Endothelial cell of umbilical vein (primary cell): Measurements from ENCODE around the gene BCL11A.

Experiments used
- CTCF ChIP-seq, 2 donors: IDR thresholded peaks; 1 replicate in 1 of 2; 2 replicates in 1 of 2; pipeline ENCODE4 v1.5.1; 2011; ENCODE audit warnings: low read length in 2 of 2, mild to moderate bottlenecking in 2 of 2, moderate library complexity in 2 of 2, control low read depth in 1 of 2, inconsistent platforms in 1 of 2, low read depth in 1 of 2; ENCODE audit not compliant: insufficient read depth in 1 of 2; ENCODE audit errors: extremely low read depth in 1 of 2
- EZH2 ChIP-seq: IDR thresholded peaks from 2 replicates; pipeline ENCODE4 v1.6.1; 2012; ENCODE audit warnings: borderline replicate concordance, low read depth, mild to moderate bottlenecking, moderate library complexity, low read length, inconsistent platforms; ENCODE audit not compliant: severe bottlenecking
- FOS ChIP-seq: IDR thresholded peaks from 2 replicates; pipeline ENCODE4 v1.6.1; 2011; ENCODE audit warnings: mild to moderate bottlenecking, low read length, moderate library complexity, borderline replicate concordance; ENCODE audit not compliant: insufficient read depth
- JUN ChIP-seq: IDR thresholded peaks from 2 replicates; pipeline ENCODE4 v1.6.1; 2011; ENCODE audit warnings: borderline replicate concordance, low read depth; ENCODE audit not compliant: insufficient read length, insufficient read depth
- MAX ChIP-seq: IDR thresholded peaks from 2 replicates; pipeline ENCODE4 v1.6.1; 2011; ENCODE audit not compliant: insufficient read depth, insufficient read length
- MYC ChIP-seq: IDR thresholded peaks from one replicate; pipeline ENCODE4 v1.6.1; 2011; ENCODE audit warnings: mild to moderate bottlenecking, low read depth, low read length
- POLR2A ChIP-seq: IDR thresholded peaks from 2 replicates; pipeline ENCODE4 v1.6.1; 2012; ENCODE audit warnings: low read depth, mild to moderate bottlenecking, control low read depth, low read length
- POLR2AphosphoS5 ChIP-seq: IDR thresholded peaks from 2 replicates; pipeline ENCODE4 v1.6.1; 2012; ENCODE audit warnings: low read depth, mild to moderate bottlenecking, control low read depth, low read length, moderate library complexity; ENCODE audit not compliant: insufficient read depth

GRCh38 chr2:60466161-60466702 is 87.2 kb downstream of the BCL11A start:
- no peak for TF ChIP-seq EZH2
- TF ChIP-seq CTCF (IDR thresholded peaks at IDR 0.05; ENCODE audit: extremely low read depth in 1 of 2, insufficient read depth in 1 of 2, low read depth in 1 of 2, low read length in 2 of 2): no peak
- TF ChIP-seq POLR2A: no peak
- TF ChIP-seq POLR2AphosphoS5: no peak
- no peak for TF ChIP-seq JUN
- no peak for TF ChIP-seq FOS
- no peak for TF ChIP-seq MYC
- no peak for TF ChIP-seq MAX
